ENCODE results near the gene CXCL14. TPM values are rescaled to one million over a fixed set of nuclear protein-coding genes. Genes with fewer than 3 reads are reported as not detected.

The CXCL14 gene
- total RNA-seq, 1 experiment from 2014 or later = not detected

- H3K4me3 ChIP-seq (replicated peaks in 1 of 2; ENCODE audit: low read depth in 1 of 2, low read length in 2 of 2) = no peak overlapping the region
- no peak for ATAC-seq
- no peaks in the 10 kb centered on the region for H3K9me2 ChIP-seq (ENCODE audit: insufficient read depth)
- H3K9me3 ChIP-seq (ENCODE audit: control insufficient read depth in 1 of 2, insufficient read depth in 1 of 2, low read depth in 1 of 2, low read length in 2 of 2) = no peaks in the 10 kb centered on the region; a peak in 1 of 4 replicates
- ChIA-PET RAD21 (ENCODE audit: low non-redundant PET in 1 of 2, low total read pairs in 2 of 2, uncharacterized antibody in 2 of 2, unreplicated experiment in 2 of 2) (no interaction called here), POLR2A (no interaction called here), CTCF (no interaction called here)
- H3K9ac ChIP-seq (ENCODE audit: low read length) = no peak overlapping the region
- intact Hi-C loops (cut with micrococcal nuclease) = no loop called here
- no peak overlapping the region for H3K4me2 ChIP-seq (ENCODE audit: low read length)
- no peaks in the 10 kb centered on the region for H4K20me1 ChIP-seq (ENCODE audit: insufficient read depth)
- no peaks in the 10 kb centered on the region for H3K4me1 ChIP-seq (ENCODE audit: control insufficient read depth in 1 of 2, insufficient read depth in 2 of 2, low read length in 2 of 2)
- no TSS peak for BruUV-seq (replicated peaks)
- TF ChIP-seq SIN3A (IDR thresholded peaks at IDR 0.05; ENCODE audit: low read depth) (no peak), REST (IDR thresholded peaks at IDR 0.05; ENCODE audit: low read depth) (no peak), TCF7L2 (IDR thresholded peaks at IDR 0.05; ENCODE audit: borderline replicate concordance, extremely low read depth, insufficient read depth, insufficient read length) (no peak), POLR2A (IDR thresholded peaks at IDR 0.05; ENCODE audit: borderline replicate concordance, extremely low read depth, insufficient read depth, insufficient read length) (no peak), ZNF274 (IDR thresholded peaks at IDR 0.05; ENCODE audit: low read depth, low read length) (no peak), EZH2 (IDR thresholded peaks at IDR 0.05) (no peak), POLR2AphosphoS5 (IDR thresholded peaks at IDR 0.05; ENCODE audit: low read depth, low read length) (no peak), EZH2phosphoT487 (IDR thresholded peaks at IDR 0.05; ENCODE audit: borderline replicate concordance) (no peak), FOSL1 (IDR thresholded peaks at IDR 0.05; ENCODE audit: low read depth) (no peak), ATF3 (IDR thresholded peaks at IDR 0.05) (no peak), CTCF (IDR thresholded peaks at IDR 0.05 in 2 of 3, conservative IDR thresholded peaks at IDR 0.05 in 1 of 3; ENCODE audit: borderline replicate concordance in 1 of 3, insufficient read depth in 1 of 3, low read depth in 2 of 3, low read length in 2 of 3) (no peak), RAD21 (IDR thresholded peaks at IDR 0.05; ENCODE audit: low read depth) (no peak), CEBPB (IDR thresholded peaks at IDR 0.05; ENCODE audit: low read depth) (no peak), SP1 (IDR thresholded peaks at IDR 0.05; ENCODE audit: low read depth) (no peak), SRF (IDR thresholded peaks at IDR 0.05; ENCODE audit: low read depth) (no peak), ELF1 (IDR thresholded peaks at IDR 0.05; ENCODE audit: borderline replicate concordance, low read depth) (no peak)
- no peaks in the 10 kb centered on the region for H3K79me2 ChIP-seq (ENCODE audit: insufficient read depth, low read length)
- H3K27me3 ChIP-seq (ENCODE audit: insufficient read depth, low read length) = 0 out of 2 replicates have a peak, but pooled peaks cover 7% of the 10 kb centered on the region
- no peak for DNase-seq (ENCODE audit: low read depth, low spot score)
- no peaks in the 10 kb centered on the region for H3K36me3 ChIP-seq (ENCODE audit: control insufficient read depth in 1 of 2, insufficient read depth in 2 of 2, low read length in 2 of 2)
- no peak overlapping the region for H3K27ac ChIP-seq (ENCODE audit: low read depth, low read length)
- H2AFZ ChIP-seq (ENCODE audit: low read depth, low read length, poor library complexity, severe bottlenecking) = no peak overlapping the region
These were observed 36.9 kb upstream of the CXCL14 start for GRCh38 chr5:135615581-135616260.
